Glutamatergic neuron (in vitro differentiated cells): ENCODE measurements around the gene NFATC1. TPM values are rescaled to one million over a fixed set of nuclear protein-coding genes. Genes with fewer than 3 reads are reported as not detected.

Experiments used
- DNase-seq: peaks from one replicate; pipeline ENCODE4 v3.0.0; 2022
- H3K27ac Mint-ChIP-seq: one replicate; pipeline ENCODE4 v1.8.0; 2020; ENCODE audit warnings: mild to moderate bottlenecking, mixed read lengths, inconsistent platforms; ENCODE audit not compliant: unreplicated experiment
- H3K27me3 Mint-ChIP-seq: one replicate; pipeline ENCODE4 v1.8.0; 2020; ENCODE audit warnings: mild to moderate bottlenecking, moderate library complexity, mixed read lengths, inconsistent platforms; ENCODE audit not compliant: unreplicated experiment
- H3K36me3 Mint-ChIP-seq: one replicate; pipeline ENCODE4 v1.8.0; 2020; ENCODE audit warnings: mild to moderate bottlenecking, mixed read lengths, inconsistent platforms; ENCODE audit not compliant: unreplicated experiment
- H3K4me1 Mint-ChIP-seq: one replicate; pipeline ENCODE4 v1.8.0; 2020; ENCODE audit warnings: mild to moderate bottlenecking, low read depth, mixed read lengths, inconsistent platforms; ENCODE audit not compliant: unreplicated experiment
- H3K4me3 Mint-ChIP-seq: one replicate; pipeline ENCODE4 v1.8.0; 2020; ENCODE audit warnings: mild to moderate bottlenecking, mixed read lengths, inconsistent platforms; ENCODE audit not compliant: unreplicated experiment
- H3K9me3 Mint-ChIP-seq: one replicate; pipeline ENCODE4 v1.8.0; 2020; ENCODE audit warnings: mild to moderate bottlenecking, moderate library complexity, mixed read lengths, inconsistent platforms; ENCODE audit not compliant: unreplicated experiment
- CTCF ChIP-seq: fragments of 200-600 bp; sonication (generic); IDR thresholded peaks from one replicate; pipeline ENCODE4 v1.5.0; 2021; ENCODE audit not compliant: partially characterized antibody, unreplicated experiment
- total RNA-seq: library from RNA; stranded (reverse); fragmentation: NEBNext Ultra II Directional; extraction: Animal tissue kit (Norgen Biotek cat#: 25700); gene quantifications from one replicate; pipeline ENCODE4 v1.2.1, GENCODE V29; 2021; ENCODE audit not compliant: unreplicated experiment

NFATC1 gene
- total RNA-seq, 1 donor from 2014 or later = 5.3 TPM

- Mint-ChIP-seq H3K27ac (no peak overlapping the region), H3K9me3 (no peaks in the 10 kb centered on the region), H3K27me3 (peaks cover 8% of the 10 kb centered on the region), H3K36me3 (no peaks in the 10 kb centered on the region), H3K4me1 (peaks cover 17% of the 10 kb centered on the region), H3K4me3 (no peak overlapping the region)
- DNase-seq = no peak
- no peak for TF ChIP-seq CTCF
Measured at GRCh38 chr18:79469751-79470505, 74.2 kb downstream of the NFATC1 start.

GRCh38 chr18:79470547-79470946, 74.8 kb downstream of the NFATC1 start:
- no peak for TF ChIP-seq CTCF
- Mint-ChIP-seq H3K9me3 (no peaks in the 10 kb centered on the region), H3K36me3 (no peaks in the 10 kb centered on the region), H3K4me3 (no peak overlapping the region), H3K27me3 (peaks cover 10% of the 10 kb centered on the region), H3K4me1 (peaks cover 14% of the 10 kb centered on the region), H3K27ac (no peak overlapping the region)
- DNase-seq = no peak

- no peaks in the 10 kb centered on the region for H3K9me3 Mint-ChIP-seq
- H3K27ac Mint-ChIP-seq = no peak overlapping the region
- DNase-seq = no peak
- TF ChIP-seq CTCF = no peak
- H3K4me3 Mint-ChIP-seq = peak overlapping the region; percentile 7
- peaks cover 11% of the 10 kb centered on the region for H3K27me3 Mint-ChIP-seq
- H3K4me1 Mint-ChIP-seq = peaks cover 13% of the 10 kb centered on the region
- no peaks in the 10 kb centered on the region for H3K36me3 Mint-ChIP-seq
Measured at GRCh38 chr18:79471046-79471445, 75.3 kb downstream of the NFATC1 start.

GRCh38 chr18:79471597-79471996, 75.9 kb downstream of the NFATC1 start:
- H3K4me3 Mint-ChIP-seq = no peak overlapping the region
- no peak for DNase-seq
- H3K27me3 Mint-ChIP-seq = peaks cover 11% of the 10 kb centered on the region
- no peak overlapping the region for H3K27ac Mint-ChIP-seq
- no peak for TF ChIP-seq CTCF
- H3K9me3 Mint-ChIP-seq = no peaks in the 10 kb centered on the region
- H3K36me3 Mint-ChIP-seq = peaks cover 1% of the 10 kb centered on the region
- peaks cover 9% of the 10 kb centered on the region for H3K4me1 Mint-ChIP-seq

GRCh38 chr18:79472176-79472575, 76.4 kb downstream of the NFATC1 start:
- peaks cover 11% of the 10 kb centered on the region for H3K27me3 Mint-ChIP-seq
- TF ChIP-seq CTCF = no peak
- no peak for DNase-seq
- no peaks in the 10 kb centered on the region for H3K9me3 Mint-ChIP-seq
- H3K4me3 Mint-ChIP-seq = no peak overlapping the region
- peaks cover 7% of the 10 kb centered on the region for H3K36me3 Mint-ChIP-seq
- H3K27ac Mint-ChIP-seq = no peak overlapping the region
- H3K4me1 Mint-ChIP-seq = peaks cover 7% of the 10 kb centered on the region
